Activated CD4-positive, CD25-positive, alpha-beta regulatory T cell (primary cell): ENCODE measurements around the gene ARHGAP42.
"Not testable (repeated sequence)": the region's sequence is repeated elsewhere in the genome, so short reads cannot be mapped to it uniquely, and the experiment has no call there.

Experiments used
- DNase-seq, 4 experiments: peaks; one replicate each; lab custom pipeline; 2025; lab: John Stamatoyannopoulos, UW

Gene ARHGAP42

DNA sequence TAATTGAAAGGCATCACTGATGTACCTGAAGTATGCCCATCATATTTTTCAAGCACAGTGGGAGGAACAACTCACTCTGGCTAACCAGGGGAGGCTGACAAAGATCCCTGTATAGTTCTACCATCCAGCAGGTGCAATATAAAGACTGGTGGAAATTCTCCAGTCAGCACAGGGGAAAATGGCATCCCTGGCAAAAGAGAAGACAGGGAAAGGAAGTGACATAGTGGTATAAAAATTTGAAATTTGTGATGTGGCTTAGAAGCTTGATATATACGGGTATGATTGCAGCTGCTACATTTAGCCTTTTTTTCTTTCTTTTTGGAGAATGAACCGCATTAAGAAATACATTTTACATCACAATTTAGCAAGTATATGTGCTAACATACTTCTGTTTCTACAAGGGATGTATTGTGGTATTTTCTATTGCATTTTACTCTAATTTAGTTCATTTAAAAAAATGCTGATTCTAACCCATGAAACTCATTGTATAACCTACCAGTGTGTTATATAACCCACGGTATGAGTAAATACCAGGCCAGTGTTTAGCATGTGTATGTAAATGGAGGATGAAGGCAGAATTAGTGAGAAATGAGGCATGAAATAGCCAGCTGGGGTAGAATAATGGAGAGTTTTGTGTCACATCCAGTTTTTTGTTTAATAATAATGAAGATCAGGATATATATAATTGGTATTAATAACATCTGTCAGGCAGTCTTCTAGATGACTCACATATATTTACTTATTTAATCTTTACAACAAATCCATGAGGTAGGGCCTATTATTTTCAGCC is 186.1 kb downstream of the ARHGAP42 start:
- no peak for DNase-seq

DNA sequence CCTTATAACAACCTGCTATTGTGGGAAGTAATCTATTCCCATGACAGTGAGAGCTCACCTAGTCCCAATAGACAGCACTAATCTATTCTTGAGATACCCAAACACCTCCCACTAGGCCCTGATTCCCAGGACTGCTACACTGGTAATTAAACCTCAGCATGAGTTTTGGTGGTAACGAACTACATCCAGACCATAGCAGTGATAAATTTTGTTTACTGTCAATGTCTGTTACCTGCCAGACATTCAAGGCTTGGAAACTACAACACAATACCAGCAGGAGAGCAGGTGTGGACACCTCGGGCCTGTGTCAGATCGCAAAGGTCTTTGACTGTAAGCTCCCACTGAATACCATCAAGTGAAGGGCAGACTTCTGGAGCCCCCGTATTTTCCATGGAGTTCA is 187.1 kb downstream of the ARHGAP42 start:
- DNase-seq = no peak

- no peak for DNase-seq
Measured at GRCh38 chr11:100875521-100875869, 188.4 kb downstream of the ARHGAP42 start.

- DNase-seq = no peak
Measured at GRCh38 chr11:100876815-100877520, 189.9 kb downstream of the ARHGAP42 start.

DNA sequence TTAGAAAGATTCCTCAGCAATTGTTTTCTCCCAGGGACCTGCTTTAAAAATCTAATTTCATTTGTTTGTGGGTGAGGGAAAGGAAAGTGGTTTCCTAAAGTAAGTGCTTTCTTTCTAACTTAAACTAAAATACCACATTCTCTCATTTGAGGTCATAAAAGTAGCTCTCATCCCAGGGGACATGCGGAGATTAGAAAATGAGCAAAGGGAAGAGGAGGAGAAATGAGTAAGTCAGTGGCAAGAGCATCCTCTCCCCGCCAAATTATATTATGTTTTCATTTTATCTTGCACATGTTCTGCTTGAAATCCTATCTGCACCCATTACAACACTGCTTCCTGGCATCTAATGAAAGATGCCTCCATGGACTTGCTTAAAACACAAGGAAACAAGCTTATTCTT is 191.4 kb downstream of the ARHGAP42 start:
- DNase-seq = no peak

DNA sequence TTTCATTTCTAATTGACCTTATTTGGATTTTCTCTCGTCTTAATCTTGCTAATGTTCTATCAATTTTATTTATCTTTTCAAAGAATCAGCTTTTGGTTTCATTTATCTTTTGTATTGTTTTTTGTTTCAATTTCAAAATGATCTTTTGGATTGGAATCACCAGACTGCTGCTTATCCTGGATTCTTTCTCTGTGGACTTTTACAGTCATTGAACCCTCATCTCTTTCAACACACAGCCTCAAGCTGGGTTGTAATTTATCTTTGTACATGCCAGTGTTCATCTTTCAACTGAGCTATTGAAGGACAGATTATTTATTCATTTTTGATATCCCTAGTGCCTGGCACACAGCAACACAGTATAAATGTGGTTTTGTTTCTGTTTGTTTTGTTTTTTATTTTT is 195.9 kb downstream of the ARHGAP42 start:
- no peak for DNase-seq

- DNase-seq = no peak
Measured at GRCh38 chr11:100883830-100884229, 196.7 kb downstream of the ARHGAP42 start.

DNA sequence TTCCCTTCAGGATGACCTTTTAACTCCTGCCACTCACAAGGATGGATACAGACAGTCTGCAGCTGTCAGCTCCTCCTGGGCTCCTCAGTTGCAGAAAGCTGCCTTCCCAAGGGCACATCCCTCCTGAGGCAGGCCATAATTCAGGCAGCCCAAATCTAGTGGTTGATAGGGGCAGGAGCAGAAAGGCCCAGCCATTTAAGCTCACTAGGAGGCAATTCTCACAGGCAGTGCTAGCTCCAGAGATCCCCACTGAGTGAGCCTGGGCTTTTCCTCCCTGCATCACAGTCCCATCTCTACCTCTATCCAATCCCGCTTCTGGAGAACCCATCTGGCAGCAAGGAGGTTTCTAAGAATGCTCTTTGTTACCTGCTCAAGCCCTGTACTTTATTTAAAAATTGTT is 200.6 kb downstream of the ARHGAP42 start:
- DNase-seq = no peak

DNA sequence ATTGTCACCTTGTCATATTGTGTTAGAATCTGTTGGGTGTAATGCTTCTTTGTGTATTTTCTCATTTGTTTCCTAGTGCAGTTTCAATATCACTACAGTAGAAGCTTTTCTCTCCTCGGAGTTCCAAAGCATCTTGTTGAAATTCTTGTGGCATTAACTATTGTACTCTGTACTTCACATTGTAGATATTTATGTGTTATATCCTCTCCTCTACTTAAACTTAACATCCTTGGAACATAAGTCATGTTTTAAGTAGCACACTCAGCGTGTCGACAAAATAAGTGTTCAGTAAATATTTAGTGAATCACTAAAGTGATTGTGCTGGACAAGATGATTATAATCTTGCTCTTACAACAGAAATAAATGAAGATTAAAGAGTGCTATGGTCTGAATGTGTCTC is 201.7 kb downstream of the ARHGAP42 start:
- DNase-seq = no peak

- no peak for DNase-seq
Measured at GRCh38 chr11:100889758-100890157, 202.7 kb downstream of the ARHGAP42 start.

- DNase-seq = no peak
Measured at GRCh38 chr11:100890789-100891188, 203.7 kb downstream of the ARHGAP42 start.

GRCh38 chr11:100892886-100893285 is 205.8 kb downstream of the ARHGAP42 start:
- no peak for DNase-seq

GRCh38 chr11:100895449-100895848 is 208.4 kb downstream of the ARHGAP42 start:
- DNase-seq = no peak

GRCh38 chr11:100895976-100896375 is 208.9 kb downstream of the ARHGAP42 start:
- DNase-seq = not testable (repeated sequence)

GRCh38 chr11:100901471-100901870 is 214.4 kb downstream of the ARHGAP42 start:
- DNase-seq = not testable (repeated sequence)

DNA sequence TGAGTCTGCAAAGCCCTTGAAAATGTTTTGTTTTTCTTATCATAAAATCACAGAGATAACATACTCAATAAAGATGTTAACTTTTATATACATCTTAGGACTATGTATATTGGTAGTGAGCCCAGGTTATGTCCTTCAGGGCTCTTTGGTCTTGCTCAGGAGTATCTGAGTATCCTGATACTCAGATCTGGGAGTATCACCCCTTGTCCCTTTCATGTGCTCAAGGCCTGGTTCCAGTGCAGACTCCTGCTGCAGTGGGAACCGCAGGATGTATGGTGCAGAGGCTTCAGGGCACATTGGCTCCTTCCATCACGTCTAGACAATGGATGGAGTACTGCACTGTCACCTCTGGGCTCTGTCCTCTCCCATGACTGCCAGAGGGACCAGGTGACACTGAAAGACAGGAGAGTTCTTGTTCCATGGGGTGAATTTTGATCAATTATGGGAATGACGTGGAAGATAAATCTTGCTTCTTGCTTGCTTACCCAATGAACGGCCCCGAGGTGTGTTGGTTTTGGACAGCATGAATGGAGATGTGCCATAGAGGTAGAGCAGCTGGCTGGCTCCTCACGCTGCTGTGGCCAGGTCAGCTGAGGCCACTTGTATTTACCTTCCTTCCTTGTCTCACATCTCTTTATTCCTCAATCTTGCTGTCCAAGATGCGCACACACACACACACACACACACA is 215.5 kb downstream of the ARHGAP42 start:
- no peak for DNase-seq

GRCh38 chr11:100903284-100903683 is 216.2 kb downstream of the ARHGAP42 start:
- no peak for DNase-seq

- DNase-seq = no peak
Measured at GRCh38 chr11:100905684-100906083, 218.6 kb downstream of the ARHGAP42 start.

GRCh38 chr11:100908746-100909145 is 221.7 kb downstream of the ARHGAP42 start:
- no peak for DNase-seq

- DNase-seq = no peak
Measured at GRCh38 chr11:100910808-100911207, 223.7 kb downstream of the ARHGAP42 start.

DNA sequence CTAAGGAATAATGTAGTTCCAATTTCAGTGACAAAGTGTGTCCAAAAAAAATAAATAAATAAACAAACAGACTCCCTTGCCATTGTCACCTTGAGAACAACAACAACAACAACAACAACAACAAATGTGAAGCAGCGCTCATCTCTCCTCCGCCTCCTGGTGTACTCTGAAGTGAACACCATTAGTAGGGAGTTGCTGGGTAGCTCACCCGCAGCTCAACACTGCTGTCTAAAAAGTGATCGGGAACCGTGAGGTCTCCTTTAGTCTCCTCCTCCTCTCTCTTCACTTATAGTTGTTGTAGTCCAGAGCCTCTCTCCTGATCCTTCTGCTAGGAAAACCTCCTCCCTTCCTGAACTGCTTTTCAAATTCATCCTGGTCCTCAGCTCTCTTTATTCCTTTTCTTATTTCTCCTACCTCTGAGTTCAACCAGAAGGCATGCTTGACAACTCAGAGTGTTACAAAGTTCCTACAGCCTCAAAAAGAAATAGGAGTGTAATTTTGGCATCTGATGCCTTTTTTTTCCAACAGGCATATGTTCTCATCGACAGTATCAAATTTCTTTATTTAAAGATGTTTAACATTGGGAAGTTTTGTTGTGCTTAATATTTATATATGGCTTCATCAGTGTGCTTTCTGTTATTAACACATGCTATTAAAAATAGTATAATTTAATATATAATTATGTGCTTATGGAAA is 227.5 kb downstream of the ARHGAP42 start:
- no peak for DNase-seq
